ENCODE results near the gene CALML3.

The CALML3 gene

DNA sequence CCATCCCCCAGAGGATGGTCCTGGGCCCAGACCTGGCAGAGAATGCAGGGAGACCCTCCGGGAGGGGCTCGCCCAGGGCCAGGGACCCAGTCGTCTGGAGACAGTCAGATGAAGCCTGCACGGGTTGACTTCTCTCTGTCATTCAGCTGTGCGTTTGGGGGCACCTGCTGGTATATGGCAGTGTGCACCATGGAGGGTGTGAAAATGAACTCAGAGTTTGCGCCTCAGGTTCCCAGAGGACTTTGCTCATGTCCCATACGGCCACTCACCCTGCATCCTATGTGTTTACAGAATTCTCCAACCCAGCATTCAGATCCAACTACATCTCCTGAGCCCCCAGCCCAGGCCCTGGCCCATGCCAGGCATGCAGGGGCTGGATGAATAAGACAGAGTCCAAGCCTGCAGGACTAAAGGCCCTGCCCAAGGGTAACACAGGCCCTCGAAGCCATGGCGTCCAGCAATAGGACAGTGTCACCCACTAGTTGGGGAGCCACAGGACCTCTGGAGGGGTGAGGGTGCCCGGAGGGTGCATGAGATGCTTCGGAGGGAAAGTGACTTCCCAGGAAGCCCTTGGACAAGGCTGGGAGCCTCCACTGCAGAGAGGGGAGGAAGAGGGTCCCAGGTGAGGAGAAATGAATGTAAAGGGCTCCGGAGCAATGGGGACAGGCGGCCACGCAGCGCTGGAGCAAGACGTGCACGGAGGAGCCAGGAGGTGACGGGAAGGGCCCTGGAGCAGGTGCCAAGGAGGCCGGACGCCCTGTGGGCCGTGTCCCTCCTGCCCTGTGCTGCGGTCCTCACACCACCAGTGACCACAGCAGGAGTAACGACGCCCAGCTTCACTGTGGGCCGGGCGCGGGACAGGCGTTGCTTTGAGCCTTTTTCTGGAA lies 36.3 kb downstream of the CALML3 start:
- no peak for DNase-seq (ENCODE audit: insufficient read length, low spot score)

DNA sequence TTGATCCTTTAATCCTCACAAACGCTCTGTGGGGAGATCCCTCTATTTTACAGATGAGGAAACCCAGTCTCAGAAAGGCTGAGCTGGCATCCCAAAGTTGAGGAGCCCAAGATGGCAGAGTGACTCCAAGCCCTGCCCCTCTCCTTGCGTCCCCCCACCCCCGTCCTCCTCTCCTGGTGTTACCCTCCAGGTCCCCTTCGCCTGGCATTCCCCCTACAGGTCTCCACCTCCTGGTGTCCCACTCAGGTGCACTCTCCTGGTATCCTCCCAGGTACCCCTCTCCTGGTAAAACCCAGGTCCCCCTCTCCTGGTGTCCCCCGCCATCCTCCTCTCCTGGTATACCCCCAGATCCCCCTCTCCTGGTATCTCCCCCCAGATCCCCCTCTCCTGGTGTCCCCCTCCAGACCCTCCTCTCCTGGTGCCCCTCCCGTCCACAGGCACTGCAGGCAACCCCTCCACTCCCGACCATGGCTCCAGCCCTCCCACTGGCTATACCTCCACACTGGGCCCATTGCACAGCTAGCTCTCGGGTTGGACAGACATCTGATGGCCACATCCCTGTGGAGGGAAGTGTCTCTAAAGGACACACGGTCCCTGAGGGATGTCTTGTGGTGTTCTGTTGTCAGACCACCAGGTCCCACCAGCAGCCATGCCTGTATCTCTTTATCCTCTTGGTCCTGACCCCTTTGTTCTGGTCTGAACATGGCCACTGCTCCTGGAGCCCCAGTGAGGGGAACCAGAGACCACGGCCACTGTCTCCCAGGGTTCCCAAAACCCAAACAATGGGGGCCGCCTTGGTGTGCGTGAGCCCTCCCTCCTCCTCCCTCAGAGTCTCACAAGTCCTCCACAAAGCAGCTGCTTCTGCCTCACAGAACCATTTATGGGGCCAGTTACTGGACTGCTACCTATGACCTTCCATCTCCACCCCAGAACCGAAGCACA lies 37.2 kb downstream of the CALML3 start:
- TF ChIP-seq, protein P1, sequence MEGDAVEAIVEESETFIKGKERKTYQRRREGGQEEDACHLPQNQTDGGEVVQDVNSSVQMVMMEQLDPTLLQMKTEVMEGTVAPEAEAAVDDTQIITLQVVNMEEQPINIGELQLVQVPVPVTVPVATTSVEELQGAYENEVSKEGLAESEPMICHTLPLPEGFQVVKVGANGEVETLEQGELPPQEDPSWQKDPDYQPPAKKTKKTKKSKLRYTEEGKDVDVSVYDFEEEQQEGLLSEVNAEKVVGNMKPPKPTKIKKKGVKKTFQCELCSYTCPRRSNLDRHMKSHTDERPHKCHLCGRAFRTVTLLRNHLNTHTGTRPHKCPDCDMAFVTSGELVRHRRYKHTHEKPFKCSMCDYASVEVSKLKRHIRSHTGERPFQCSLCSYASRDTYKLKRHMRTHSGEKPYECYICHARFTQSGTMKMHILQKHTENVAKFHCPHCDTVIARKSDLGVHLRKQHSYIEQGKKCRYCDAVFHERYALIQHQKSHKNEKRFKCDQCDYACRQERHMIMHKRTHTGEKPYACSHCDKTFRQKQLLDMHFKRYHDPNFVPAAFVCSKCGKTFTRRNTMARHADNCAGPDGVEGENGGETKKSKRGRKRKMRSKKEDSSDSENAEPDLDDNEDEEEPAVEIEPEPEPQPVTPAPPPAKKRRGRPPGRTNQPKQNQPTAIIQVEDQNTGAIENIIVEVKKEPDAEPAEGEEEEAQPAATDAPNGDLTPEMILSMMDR (IDR thresholded peaks at IDR 0.05; ENCODE audit: insufficient read depth, missing control alignments) = no peak
- DNase-seq (ENCODE audit: insufficient read length, low spot score) (no peak), FAIRE-seq (no peak)

More for the DNA sequence above, 36.3 kb downstream of the CALML3 start:
- FAIRE-seq = no peak
- TF ChIP-seq, protein P1 (IDR thresholded peaks at IDR 0.05; ENCODE audit: insufficient read depth, missing control alignments) = no peak

DNA sequence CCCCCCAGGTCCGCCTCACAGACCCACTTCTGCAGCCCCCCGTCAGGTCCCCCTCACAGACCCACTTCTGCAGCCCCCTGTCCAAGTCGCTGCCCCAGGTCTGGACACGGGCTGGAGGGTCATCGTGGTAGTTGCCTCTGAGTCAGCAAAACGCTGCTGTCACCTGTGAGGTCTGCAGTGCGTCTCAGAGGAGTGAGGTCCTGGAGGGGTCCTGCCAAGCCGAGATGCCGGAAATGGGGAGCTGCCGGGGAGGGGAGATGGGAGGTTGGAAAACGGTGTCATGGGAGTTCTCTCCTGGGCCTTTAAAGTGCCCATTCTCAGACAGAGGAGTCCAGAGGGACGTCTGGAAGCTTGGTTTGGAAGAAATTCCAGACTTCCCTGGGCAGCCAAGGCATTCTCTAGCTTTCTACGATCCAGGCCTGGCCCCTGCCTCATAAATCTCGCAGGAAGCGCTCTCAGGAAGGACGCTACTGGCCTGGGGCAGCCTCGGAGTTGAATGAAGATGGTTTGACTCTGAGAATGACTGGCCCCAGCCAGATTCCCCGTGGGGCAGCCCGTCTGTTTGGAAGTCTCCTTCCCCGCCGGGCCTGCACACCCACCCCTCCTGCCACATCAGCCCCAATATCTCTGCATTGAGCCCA lies 38.7 kb downstream of the CALML3 start:
- no peak for DNase-seq (ENCODE audit: insufficient read length, low spot score)
- TF ChIP-seq, protein P1 (IDR thresholded peaks at IDR 0.05; ENCODE audit: insufficient read depth, missing control alignments) = no peak
- no peak for FAIRE-seq

DNA sequence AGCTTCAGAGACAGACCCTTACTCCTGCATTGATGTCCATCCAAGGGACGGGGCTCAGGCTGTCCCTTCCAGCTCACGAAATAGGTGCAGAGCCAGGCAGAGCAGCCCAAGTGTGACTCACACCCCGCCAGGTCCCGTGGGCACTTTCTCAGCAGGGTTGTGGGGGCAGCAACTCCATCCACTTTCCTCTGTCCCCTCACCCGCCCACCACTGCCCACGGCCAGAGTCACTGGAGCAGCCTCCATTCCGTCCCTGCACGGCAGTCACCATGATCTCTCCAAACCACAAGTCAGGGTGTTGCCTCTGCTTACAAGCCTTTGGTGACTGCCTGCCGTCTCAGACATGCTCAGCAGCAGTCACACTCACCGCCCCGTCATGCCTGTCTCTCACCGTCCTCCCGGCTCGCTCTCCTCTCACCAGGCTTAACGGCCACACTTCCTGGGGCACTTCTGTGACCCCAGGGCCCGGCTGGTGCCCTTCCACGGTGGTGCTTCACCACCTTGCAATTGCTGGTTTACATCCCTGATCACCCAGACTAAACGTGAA lies 39.3 kb downstream of the CALML3 start:
- DNase-seq (ENCODE audit: insufficient read length, low spot score) (no peak), FAIRE-seq (no peak)
- TF ChIP-seq, protein P1 (IDR thresholded peaks at IDR 0.05; ENCODE audit: insufficient read depth, missing control alignments) = no peak

DNA sequence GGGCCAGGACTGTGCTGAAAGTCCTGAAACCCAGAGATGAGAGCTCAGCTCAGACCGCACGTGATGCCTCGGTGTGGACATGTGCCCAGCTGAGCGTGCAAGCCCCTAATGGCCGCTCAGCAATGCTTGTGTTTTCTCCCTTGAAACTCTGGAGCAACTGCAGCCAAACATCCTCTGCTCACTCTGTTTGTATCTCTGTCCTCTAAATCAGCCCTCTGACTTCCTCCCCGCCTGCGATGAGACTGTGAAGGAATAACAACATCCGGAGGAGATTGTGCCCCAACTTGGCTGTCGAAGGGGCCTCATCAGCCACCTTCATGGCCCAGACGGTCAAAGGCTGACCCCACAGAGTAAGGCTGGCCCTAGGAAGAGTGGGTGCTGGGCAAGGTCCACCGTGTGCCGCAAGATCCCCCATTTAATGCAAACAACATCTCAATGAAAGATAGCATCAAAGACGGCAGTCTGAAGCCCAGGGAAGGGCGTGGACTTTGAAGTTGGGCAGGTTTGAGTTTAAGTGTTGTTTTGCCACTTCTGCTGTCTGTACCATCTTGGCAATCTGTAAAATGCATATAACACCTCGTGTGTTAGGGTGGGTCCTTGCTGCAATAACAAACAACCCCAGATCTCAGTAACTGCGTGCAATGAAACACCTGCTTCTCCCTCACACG lies 39.9 kb downstream of the CALML3 start:
- DNase-seq (ENCODE audit: insufficient read length, low spot score) = no peak

DNA sequence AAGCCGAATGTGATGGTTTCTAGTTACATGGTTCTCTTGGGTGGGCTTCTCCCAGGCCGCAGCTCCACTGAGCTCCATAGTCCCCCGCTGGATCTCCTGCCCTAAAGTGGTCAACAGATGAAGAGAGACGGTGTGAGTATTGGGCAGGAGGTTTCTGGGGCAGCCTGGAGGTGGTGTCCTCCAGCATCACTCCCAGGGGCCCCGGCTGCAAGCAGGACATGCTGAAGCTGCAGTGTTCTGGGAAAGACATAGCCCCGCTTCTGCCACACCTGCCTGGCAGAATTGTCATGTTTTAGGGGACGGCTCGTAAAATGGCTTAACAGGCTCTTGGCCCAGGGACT lies 40.4 kb downstream of the CALML3 start:
- FAIRE-seq = no peak
- TF ChIP-seq, protein P1 (IDR thresholded peaks at IDR 0.05; ENCODE audit: insufficient read depth, missing control alignments) = no peak
- no peak for DNase-seq (ENCODE audit: insufficient read length, low spot score)

More for the DNA sequence above, 39.9 kb downstream of the CALML3 start:
- TF ChIP-seq, protein P1 (IDR thresholded peaks at IDR 0.05; ENCODE audit: insufficient read depth, missing control alignments) = no peak
- no peak for FAIRE-seq

Measured in D721Med (cell line).